B cell (primary cell): Measurements from ENCODE around the gene EIF3K.

ENCODE experiments used
- CTCF ChIP-seq: fragments of 200-600 bp; IDR thresholded peaks from one replicate; pipeline ENCODE4 v1.8.0; 2022; ENCODE audit warnings: antibody characterized with exemption, mild to moderate bottlenecking
- EZH2 ChIP-seq: IDR thresholded peaks from 2 replicates; pipeline ENCODE4 v1.6.1; 2012; ENCODE audit warnings: borderline replicate concordance, low read depth, mild to moderate bottlenecking, moderate library complexity, low read length; ENCODE audit not compliant: insufficient read depth, poor library complexity, severe bottlenecking

GRCh38 chr19:38667661-38668171 is 48.7 kb downstream of the EIF3K start:
- no peak for TF ChIP-seq CTCF
- TF ChIP-seq EZH2: no peak
